ENCODE results near the gene OSBPL5. TPM values are rescaled to one million over a fixed set of nuclear protein-coding genes. Genes with fewer than 3 reads are reported as not detected.

OSBPL5 gene
- total and polyA plus RNA-seq, 4 experiments from 2014 or later, result 0.75 to 5.2 (median 2.9) TPM

- no peaks in the 10 kb centered on the region for H3K4me1 ChIP-seq (ENCODE audit: insufficient read depth, low read length)
- no peaks in the 10 kb centered on the region for H3K27me3 ChIP-seq (ENCODE audit: insufficient read depth, low read length)
- no peak for DNase-seq
- POLR2A ChIA-PET (ENCODE audit: partially characterized antibody), result no interaction called here
- intact Hi-C loops (cut with micrococcal nuclease), result no loop called here
- H3K36me3 ChIP-seq (ENCODE audit: insufficient read depth, low read length), result no peaks in the 10 kb centered on the region
- CTCF ChIA-PET (ENCODE audit: partially characterized antibody), result no interaction called here
- Mint-ChIP-seq H3K27me3 (peaks cover 6 to 7% of the 10 kb centered on the region in 2 donors), H3K4me3 (no peak overlapping the region), H3K36me3 (no peaks in the 10 kb centered on the region), H3K4me1 (no peaks in the 10 kb centered on the region), H3K27ac (no peak overlapping the region), H3K9me3 (peaks cover 0 to 3% (median 0%) of the 10 kb centered on the region in 8 donors)
- no peak overlapping the region for H3K27ac ChIP-seq (ENCODE audit: low read depth, low read length)
- no peak overlapping the region for H3K4me3 ChIP-seq (ENCODE audit: low read length in 2 of 2)
- no peaks in the 10 kb centered on the region for H3K9me3 ChIP-seq (ENCODE audit: control insufficient read depth in 1 of 2, low read length in 2 of 2)
These were observed 25.5 kb upstream of the OSBPL5 start for GRCh38 chr11:3190600-3190999.

- Mint-ChIP-seq H3K4me3 (no peak overlapping the region), H3K27ac (no peak overlapping the region), H3K4me1 (no peaks in the 10 kb centered on the region), H3K27me3 (peaks cover 6 to 7% of the 10 kb centered on the region in 2 donors), H3K36me3 (no peaks in the 10 kb centered on the region), H3K9me3 (peaks cover 0 to 3% (median 0%) of the 10 kb centered on the region in 8 donors)
- Histone ChIP-seq H3K4me3 (ENCODE audit: low read length in 2 of 2) (no peak overlapping the region), H3K27ac (ENCODE audit: low read depth, low read length) (no peak overlapping the region), H3K4me1 (ENCODE audit: insufficient read depth, low read length) (no peaks in the 10 kb centered on the region), H3K27me3 (ENCODE audit: insufficient read depth, low read length) (no peaks in the 10 kb centered on the region), H3K9me3 (ENCODE audit: control insufficient read depth in 1 of 2, low read length in 2 of 2) (no peaks in the 10 kb centered on the region), H3K36me3 (ENCODE audit: insufficient read depth, low read length) (no peaks in the 10 kb centered on the region)
- intact Hi-C loops (cut with micrococcal nuclease), result no loop called here
- no peak for DNase-seq
- POLR2A ChIA-PET (ENCODE audit: partially characterized antibody), result no interaction called here
- CTCF ChIA-PET (ENCODE audit: partially characterized antibody), result no interaction called here
These were observed 24.9 kb upstream of the OSBPL5 start for GRCh38 chr11:3189886-3190583.

- intact Hi-C loops (cut with micrococcal nuclease), result no loop called here
- H3K36me3 ChIP-seq (ENCODE audit: insufficient read depth, low read length), result no peaks in the 10 kb centered on the region
- DNase-seq, result no peak
- Mint-ChIP-seq H3K27me3 (peaks cover 7 to 8% of the 10 kb centered on the region in 2 donors), H3K27ac (no peak overlapping the region), H3K4me1 (no peaks in the 10 kb centered on the region), H3K36me3 (no peaks in the 10 kb centered on the region), H3K4me3 (no peak overlapping the region), H3K9me3 (peaks cover 0 to 3% (median 0%) of the 10 kb centered on the region in 8 donors)
- no peak overlapping the region for H3K4me3 ChIP-seq (ENCODE audit: low read length in 2 of 2)
- CTCF ChIA-PET (ENCODE audit: partially characterized antibody), result no interaction called here
- no peak overlapping the region for H3K27ac ChIP-seq (ENCODE audit: low read depth, low read length)
- H3K9me3 ChIP-seq (ENCODE audit: control insufficient read depth in 1 of 2, low read length in 2 of 2), result no peaks in the 10 kb centered on the region
- H3K27me3 ChIP-seq (ENCODE audit: insufficient read depth, low read length), result no peaks in the 10 kb centered on the region
- H3K4me1 ChIP-seq (ENCODE audit: insufficient read depth, low read length), result no peaks in the 10 kb centered on the region
- POLR2A ChIA-PET (ENCODE audit: partially characterized antibody), result no interaction called here
These were observed 24.2 kb upstream of the OSBPL5 start for GRCh38 chr11:3189196-3189843.

GRCh38 chr11:3188496-3189195 lies 23.5 kb upstream of the OSBPL5 start:
- Histone ChIP-seq H3K27me3 (ENCODE audit: insufficient read depth, low read length) (no peaks in the 10 kb centered on the region), H3K27ac (ENCODE audit: low read depth, low read length) (no peak overlapping the region), H3K36me3 (ENCODE audit: insufficient read depth, low read length) (no peaks in the 10 kb centered on the region), H3K9me3 (ENCODE audit: control insufficient read depth in 1 of 2, low read length in 2 of 2) (no peaks in the 10 kb centered on the region), H3K4me3 (ENCODE audit: low read length in 2 of 2) (no peak overlapping the region), H3K4me1 (ENCODE audit: insufficient read depth, low read length) (no peaks in the 10 kb centered on the region)
- peaks cover 0 to 3% (median 0%) of the 10 kb centered on the region in 8 donors for H3K9me3 Mint-ChIP-seq
- peak overlapping the region in 1 of 8 donors; percentile 36 for H3K4me3 Mint-ChIP-seq
- POLR2A ChIA-PET (ENCODE audit: partially characterized antibody), result no interaction called here
- H3K27me3 Mint-ChIP-seq, result peaks cover 7 to 8% of the 10 kb centered on the region in 2 donors
- H3K4me1 Mint-ChIP-seq, result no peaks in the 10 kb centered on the region
- H3K27ac Mint-ChIP-seq, result no peak overlapping the region
- no peak for DNase-seq
- CTCF ChIA-PET (ENCODE audit: partially characterized antibody), result no interaction called here
- intact Hi-C loops (cut with micrococcal nuclease), result no loop called here
- H3K36me3 Mint-ChIP-seq, result no peaks in the 10 kb centered on the region

- H3K27ac Mint-ChIP-seq, result peak overlapping the region in 1 of 7 donors; percentile 57
- H3K4me3 Mint-ChIP-seq, result no peak overlapping the region
- peaks cover 5 to 8% of the 10 kb centered on the region in 2 donors for H3K27me3 Mint-ChIP-seq
- DNase-seq, result no peak
- Histone ChIP-seq H3K4me1 (ENCODE audit: insufficient read depth, low read length) (no peaks in the 10 kb centered on the region), H3K27ac (ENCODE audit: low read depth, low read length) (no peak overlapping the region), H3K9me3 (ENCODE audit: control insufficient read depth in 1 of 2, low read length in 2 of 2) (no peaks in the 10 kb centered on the region), H3K27me3 (ENCODE audit: insufficient read depth, low read length) (no peaks in the 10 kb centered on the region), H3K36me3 (ENCODE audit: insufficient read depth, low read length) (no peaks in the 10 kb centered on the region), H3K4me3 (ENCODE audit: low read length in 2 of 2) (no peak overlapping the region)
- intact Hi-C loops (cut with micrococcal nuclease), result no loop called here
- POLR2A ChIA-PET (ENCODE audit: partially characterized antibody), result no interaction called here
- no peaks in the 10 kb centered on the region for H3K36me3 Mint-ChIP-seq
- no peaks in the 10 kb centered on the region for H3K4me1 Mint-ChIP-seq
- H3K9me3 Mint-ChIP-seq, result peaks cover 0 to 3% (median 0%) of the 10 kb centered on the region in 8 donors
- CTCF ChIA-PET (ENCODE audit: partially characterized antibody), result no interaction called here
These were observed 21.2 kb upstream of the OSBPL5 start for GRCh38 chr11:3186166-3186953.

GRCh38 chr11:3184732-3185347 lies 19.7 kb upstream of the OSBPL5 start:
- Histone ChIP-seq H3K4me3 (ENCODE audit: low read length in 2 of 2) (no peak overlapping the region), H3K4me1 (ENCODE audit: insufficient read depth, low read length) (no peaks in the 10 kb centered on the region), H3K9me3 (ENCODE audit: control insufficient read depth in 1 of 2, low read length in 2 of 2) (no peaks in the 10 kb centered on the region), H3K36me3 (ENCODE audit: insufficient read depth, low read length) (no peaks in the 10 kb centered on the region), H3K27ac (ENCODE audit: low read depth, low read length) (no peak overlapping the region), H3K27me3 (ENCODE audit: insufficient read depth, low read length) (no peaks in the 10 kb centered on the region)
- no peak overlapping the region for H3K27ac Mint-ChIP-seq
- H3K9me3 Mint-ChIP-seq, result peaks cover 0 to under 1% (median 0%) of the 10 kb centered on the region in 8 donors
- DNase-seq, result no peak
- H3K36me3 Mint-ChIP-seq, result no peaks in the 10 kb centered on the region
- ChIA-PET POLR2A (ENCODE audit: partially characterized antibody) (no interaction called here), CTCF (ENCODE audit: partially characterized antibody) (no interaction called here)
- peaks cover 5 to 8% of the 10 kb centered on the region in 2 donors for H3K27me3 Mint-ChIP-seq
- no peaks in the 10 kb centered on the region for H3K4me1 Mint-ChIP-seq
- intact Hi-C loops (cut with micrococcal nuclease), result no loop called here
- no peak overlapping the region for H3K4me3 Mint-ChIP-seq

GRCh38 chr11:3183523-3183922 lies 18.4 kb upstream of the OSBPL5 start:
- ChIA-PET CTCF (ENCODE audit: partially characterized antibody) (no interaction called here), POLR2A (ENCODE audit: partially characterized antibody) (no interaction called here)
- Mint-ChIP-seq H3K9me3 (no peaks in the 10 kb centered on the region), H3K36me3 (no peaks in the 10 kb centered on the region), H3K4me3 (no peak overlapping the region), H3K27ac (no peak overlapping the region), H3K27me3 (peaks cover 5 to 8% of the 10 kb centered on the region in 2 donors), H3K4me1 (no peaks in the 10 kb centered on the region)
- no peaks in the 10 kb centered on the region for H3K9me3 ChIP-seq (ENCODE audit: control insufficient read depth in 1 of 2, low read length in 2 of 2)
- intact Hi-C loops (cut with micrococcal nuclease), result no loop called here
- H3K4me1 ChIP-seq (ENCODE audit: insufficient read depth, low read length), result no peaks in the 10 kb centered on the region
- no peak overlapping the region for H3K27ac ChIP-seq (ENCODE audit: low read depth, low read length)
- H3K36me3 ChIP-seq (ENCODE audit: insufficient read depth, low read length), result no peaks in the 10 kb centered on the region
- H3K4me3 ChIP-seq (ENCODE audit: low read length in 2 of 2), result no peak overlapping the region
- DNase-seq, result no peak
- H3K27me3 ChIP-seq (ENCODE audit: insufficient read depth, low read length), result no peaks in the 10 kb centered on the region
